NCI-H524 (cell line): Measurements from ENCODE around the gene RBM34.
"Not testable (repeated sequence)": the region's sequence is repeated elsewhere in the genome, so short reads cannot be mapped to it uniquely, and the experiment has no call there.

Experiments used
- DNase-seq, 2 experiments: peaks; one replicate each; lab custom pipeline; 2025; lab: John Stamatoyannopoulos, UW

The RBM34 gene

DNA sequence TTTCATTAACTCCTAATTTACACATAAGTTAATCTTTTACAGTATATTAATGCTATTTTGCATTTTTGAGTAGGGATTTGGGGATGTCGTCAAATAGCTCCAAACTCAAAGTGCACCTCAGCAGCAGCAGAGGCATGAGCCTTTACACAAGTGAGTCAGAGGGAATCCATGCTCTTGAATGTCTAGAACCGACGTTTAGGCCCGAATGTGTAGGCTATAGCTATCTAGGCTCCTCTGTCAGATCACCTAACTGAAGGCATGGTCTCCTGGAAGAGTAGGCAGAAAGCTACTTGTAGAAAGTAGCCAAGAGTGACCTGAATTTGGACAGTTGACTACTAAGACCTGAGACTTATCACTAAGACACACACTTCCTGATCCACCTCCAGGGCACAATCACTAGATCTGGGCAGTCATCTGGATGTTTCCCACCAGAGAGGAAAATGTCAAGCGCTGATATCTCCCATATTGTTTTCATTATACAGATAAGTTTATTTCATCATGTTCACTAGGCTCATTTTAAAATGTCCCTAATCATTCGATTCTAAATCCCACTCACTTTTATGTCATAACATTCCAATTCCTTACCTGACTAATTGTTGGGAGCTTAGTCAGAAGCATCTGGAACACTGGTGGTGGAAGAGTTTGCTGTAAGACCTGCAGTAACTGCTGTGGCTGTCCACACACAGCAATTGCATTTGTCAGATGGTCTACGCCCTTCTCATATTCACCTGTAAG lies 47.7 kb downstream of the RBM34 start:
- DNase-seq, result no peak

DNA sequence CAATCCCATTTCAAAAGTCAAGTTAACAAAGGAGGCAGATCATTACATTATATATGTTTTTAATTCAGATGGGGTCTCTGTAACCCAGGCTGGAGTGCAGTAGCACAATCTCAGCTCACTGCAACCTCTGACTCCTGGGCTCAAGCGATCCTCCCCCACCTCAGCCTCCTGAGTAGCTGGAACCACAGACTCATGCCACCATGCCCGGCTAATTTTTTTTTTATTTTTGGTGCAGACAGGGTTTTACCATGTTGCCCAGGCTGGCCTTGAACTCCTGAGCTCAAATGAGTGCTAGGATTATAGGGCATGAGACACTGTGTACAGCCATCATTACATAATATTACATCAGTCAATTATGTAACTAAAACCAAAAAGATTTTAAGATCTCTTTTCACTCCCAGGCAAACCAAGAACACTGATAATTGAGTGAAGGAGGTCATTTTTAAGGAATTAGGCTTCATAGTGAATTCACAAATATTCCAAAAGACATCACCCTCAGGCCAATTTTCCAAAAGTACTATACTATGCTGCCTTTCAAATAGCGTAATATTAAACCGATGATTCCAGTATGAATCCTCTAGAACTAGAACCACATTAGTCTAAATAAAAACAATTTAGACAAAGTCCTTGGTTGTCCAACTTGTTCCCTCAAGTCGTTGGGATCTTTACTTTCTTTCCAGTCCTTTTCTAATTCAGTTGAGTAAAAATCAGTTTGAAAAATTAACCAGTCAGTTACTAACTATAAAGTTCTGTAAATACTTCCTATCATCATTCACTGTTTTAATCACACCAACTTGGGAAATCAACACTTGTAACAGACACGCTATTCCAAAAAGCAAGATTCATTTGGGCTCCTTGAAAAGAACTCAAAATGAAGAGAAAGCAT lies 48.5 kb downstream of the RBM34 start:
- DNase-seq, result no peak

DNA sequence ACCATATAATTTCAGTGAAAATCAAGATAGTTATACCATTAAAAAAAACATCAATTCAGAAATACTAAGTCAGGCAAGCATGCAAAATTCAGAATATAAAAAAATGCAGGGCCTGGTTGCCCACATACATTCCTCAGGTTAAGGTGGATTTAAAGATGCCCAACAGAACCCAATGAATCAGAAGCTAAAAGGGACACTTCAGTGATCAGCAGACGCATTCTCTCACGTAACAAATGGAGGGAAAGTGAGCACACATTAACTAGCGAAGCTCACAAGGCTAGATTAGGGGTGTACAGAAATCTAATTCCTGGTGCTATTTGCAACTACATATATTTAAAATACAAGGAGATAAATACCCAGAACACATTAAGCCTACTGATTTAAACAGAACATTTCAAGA lies 49.9 kb downstream of the RBM34 start:
- DNase-seq, result no peak

DNA sequence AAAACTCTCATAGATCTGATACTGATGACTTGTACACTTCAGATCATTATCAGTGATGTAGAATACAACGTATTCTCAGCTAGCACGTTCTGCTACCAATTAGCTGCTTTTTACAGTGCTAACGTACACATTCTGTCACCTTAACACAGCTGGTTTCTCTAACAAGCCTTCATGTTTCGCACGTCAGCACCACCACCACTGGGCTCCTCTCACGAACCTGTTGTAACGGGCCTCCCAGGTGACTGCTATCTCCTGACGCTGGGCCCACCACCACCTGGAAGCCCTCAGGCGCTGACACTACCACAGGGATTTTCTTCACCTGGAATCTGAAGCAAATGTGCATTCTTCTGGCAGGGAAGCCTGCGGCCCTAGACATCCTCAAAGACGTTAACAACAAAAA lies 52.2 kb downstream of the RBM34 start:
- DNase-seq, result no peak

DNA sequence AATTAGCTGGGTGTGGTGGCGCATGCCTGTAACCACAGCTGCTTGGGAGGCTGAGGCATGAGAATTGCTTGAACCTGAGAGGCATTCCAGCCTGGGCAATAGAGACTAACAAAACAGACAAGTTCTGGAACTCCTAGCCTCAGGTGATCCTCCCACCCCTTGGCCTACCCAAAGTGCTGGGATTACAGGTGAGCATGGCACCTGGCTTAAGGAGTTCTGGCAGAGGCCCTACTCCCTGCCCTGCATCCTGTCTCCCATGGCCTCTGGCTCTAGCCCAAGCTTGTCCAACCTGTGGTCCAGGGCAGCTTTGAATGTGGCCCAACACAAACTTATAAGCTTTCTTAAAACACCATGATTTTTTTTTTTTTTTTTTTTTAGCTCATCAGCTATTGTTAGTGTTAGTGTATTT lies 52.9 kb downstream of the RBM34 start:
- no peak for DNase-seq

DNA sequence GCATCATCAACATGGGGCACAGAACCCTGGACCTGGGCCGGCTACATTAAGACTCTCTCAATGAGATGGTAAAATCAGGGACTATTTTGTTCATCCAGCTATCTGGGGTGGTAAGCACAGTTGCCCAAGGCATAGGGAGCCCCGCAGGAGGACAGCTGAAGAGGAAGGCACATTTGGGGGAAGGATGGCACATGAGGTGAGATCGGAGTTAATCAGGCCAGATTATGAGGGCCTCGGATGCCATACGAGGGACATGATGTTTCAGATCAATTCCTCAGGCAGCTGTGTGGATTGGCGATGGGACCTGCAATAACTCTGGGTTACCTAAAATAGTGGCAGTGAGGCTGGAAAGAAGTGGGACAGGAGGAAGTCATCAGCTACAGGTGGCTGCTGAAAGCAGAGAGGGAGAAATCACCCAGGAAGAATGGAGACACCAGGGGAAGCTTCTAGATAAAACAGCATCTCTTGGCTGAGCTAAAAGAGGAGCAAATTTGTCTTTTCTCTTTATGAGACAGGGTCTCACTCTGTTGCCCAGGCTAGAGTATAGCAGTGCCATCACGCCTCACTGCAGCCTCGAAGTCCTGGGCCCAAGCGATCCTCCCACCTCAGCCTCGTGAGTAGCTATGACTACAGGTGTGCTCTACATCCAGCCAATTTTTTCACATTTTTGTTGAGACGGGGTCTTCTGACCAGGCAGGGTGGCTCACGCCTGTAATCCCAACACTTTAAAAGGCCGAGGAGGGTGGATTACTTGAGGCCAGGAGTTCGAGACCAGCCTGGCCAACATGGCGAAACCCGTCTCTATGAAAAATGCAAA lies 53.5 kb downstream of the RBM34 start:
- no peak for DNase-seq

DNA sequence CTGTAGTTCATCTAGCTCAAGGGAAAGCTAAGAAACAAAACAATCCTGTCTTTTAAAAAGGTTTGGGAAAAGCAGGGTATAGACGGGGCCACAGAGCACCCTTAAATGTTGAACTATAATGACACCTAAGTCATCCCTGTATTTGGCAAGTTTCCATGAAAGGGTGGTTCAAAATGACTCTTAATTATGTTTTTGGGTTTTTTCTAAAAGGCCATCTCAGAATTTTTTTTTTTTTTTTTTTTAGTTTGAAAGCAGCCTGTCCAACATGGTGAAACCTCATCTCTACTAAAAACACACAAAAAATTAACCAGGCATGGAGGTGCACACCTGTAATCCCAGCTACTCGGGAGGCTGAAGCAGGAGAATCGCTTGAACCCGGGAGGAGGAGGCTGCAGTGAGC lies 54.6 kb downstream of the RBM34 start:
- no peak for DNase-seq

DNA sequence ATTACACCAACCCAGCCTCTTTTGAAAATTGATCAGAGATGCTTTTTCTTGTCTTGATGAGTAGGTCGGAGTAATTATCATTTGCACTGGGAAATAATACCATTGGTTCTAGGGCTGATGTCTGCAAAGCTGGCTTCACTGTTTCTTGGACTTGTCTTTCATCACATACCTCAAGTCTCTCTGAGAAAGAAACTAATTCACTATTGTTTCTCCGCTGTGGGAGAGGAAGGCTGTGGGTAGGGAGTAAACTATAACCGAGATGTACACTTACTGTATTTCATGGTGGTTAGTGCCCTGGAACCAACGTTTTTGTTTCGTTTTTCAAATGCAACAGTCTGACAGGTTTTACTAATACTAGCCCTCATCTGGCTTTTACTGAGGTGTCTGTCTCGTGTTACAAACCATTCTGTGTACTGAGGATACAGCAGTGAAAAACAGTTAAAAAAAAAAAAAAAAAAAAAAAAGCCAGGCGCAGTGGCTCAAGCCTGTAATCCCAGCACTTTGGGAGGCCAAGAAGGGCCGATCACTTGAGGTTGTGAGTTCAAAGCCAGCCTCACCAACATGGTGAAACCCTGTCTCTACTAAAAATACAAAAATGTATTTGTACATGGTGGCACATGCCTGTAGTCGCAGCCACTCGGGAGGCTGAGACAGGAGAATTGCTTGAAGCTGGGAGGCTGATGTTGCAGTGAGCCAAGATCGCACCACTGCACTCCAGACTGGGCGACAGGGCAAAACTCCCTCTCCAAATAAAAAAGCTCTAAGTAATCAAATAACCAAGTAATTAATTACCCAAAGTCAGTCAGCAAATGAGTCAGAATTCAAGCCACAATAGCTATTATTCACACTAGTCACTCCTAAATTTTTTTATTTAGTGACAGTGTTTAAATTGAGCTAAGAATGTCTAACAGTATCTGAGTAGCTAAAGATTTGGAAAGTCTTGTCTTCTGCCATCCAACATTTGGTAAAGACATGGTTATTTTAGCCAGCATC lies 55.7 kb downstream of the RBM34 start:
- DNase-seq, result peak in 1 of 2 experiments; percentile 7

DNA sequence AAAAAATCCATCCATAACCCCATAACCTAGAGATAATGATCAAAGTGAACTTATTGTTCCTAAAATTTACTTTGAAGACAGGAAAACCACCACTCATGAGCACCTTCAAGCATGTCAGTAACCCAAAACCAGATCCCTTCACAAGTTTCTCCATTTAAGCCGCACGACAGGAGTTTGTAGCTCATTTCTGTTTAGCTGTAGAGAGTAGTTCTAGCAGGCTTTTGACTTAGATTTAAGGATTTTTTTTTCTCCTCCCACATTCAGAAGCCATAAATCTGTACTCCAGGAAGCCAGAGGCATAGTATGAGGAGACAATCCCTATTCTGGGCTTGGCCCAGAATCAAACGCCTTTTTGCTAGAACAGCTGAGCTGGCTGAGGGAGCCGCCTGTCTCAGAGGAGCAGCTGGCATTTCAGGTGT lies 58.0 kb downstream of the RBM34 start:
- no peak for DNase-seq

DNA sequence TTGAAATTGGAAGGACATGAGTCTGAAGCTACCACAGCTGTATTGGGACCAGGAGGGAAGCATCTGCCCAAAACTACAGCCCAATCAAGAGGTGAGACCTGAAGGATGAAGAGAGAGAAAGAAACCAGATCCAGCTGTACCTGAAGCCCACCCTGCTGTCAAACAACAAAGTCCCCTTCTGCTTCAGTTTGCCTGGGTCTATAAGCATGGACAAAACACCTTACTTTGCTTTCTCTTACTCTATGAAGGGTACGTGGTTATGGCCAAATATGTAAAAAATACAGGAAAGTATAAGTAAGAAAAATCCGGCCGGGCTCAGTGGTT lies 58.8 kb downstream of the RBM34 start:
- no peak for DNase-seq

DNA sequence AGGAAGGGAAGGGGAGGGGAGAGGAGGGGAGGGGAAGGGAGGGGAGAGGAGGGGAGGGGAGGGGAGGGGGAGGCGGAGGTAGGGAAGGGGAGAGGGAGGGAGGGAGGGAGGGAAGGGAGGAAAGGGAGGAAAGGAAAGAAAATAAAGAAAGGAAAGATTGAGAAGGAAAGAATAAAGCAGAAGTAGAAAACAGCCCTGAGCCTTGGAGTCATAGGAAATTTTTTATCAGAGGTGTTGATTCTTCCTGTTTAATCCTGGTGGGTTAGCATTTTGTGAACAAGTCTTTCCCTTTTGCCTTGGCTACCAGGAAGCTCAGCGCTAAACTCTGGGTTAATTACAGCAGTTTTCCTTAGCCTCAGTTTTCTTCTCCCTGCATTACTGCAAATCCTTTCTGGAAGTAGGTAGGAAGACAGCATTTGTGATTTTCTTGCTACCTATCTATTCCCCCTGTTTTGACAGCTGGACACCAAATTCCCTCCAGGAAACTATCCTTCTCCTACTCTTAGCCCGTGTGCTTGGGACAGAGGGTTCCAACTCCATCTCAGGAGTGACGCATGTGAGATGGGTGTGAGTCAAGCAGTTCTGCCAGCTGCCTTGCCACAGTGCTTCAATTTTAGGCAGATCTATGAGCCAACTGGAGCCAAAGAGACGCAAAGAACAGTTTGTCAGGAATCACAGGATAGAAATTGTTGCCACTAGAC lies 59.3 kb downstream of the RBM34 start:
- no peak for DNase-seq

DNA sequence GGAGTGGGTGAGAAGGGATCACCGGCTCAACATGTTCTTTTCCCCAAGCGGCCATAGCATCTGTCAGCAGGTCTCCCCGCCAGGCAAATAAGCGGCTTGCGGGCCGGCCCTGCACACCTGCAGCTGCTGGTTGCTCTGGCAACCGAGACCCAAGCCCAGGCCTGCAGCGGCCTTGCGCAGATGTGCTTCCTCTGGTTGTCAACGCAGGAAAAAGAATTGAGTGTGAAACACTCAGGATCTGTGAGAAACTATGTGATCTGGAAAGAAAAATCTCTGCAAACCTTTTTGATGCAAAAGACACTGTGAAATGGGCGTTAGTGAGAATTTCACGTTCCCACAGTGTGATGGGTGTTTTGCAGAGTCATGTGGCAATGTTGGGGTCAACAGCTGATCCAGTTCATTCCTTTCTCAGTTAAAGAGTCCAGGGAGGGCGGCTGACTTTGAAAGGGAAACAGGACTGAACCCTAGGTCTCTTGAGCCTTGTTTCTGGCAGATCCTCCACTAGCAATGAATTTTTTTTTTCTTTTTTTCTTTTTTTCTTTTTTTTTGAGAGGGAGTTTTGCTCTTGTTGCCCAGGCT lies 60.8 kb downstream of the RBM34 start:
- peak in 1 of 2 experiments; percentile 39 for DNase-seq

DNA sequence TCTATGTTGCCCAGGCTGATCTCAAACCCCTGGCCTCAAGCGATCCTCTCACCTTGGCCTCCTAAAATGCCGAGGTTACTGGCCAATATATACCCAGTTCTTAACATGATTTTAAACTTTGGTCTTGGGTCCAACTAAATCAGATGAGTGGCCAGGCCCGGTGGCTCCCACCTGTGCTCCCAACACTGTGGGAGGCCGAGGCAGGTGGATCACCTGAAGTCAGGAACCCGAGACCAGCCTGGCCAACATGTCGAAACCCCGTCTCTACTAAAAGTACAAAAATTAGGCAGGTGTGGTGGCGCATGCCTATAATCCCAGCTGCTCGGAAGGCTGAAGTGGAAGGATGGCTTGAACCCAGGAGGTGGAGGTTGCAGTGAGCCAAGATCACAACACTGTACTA lies 62.1 kb downstream of the RBM34 start:
- no peak for DNase-seq

DNA sequence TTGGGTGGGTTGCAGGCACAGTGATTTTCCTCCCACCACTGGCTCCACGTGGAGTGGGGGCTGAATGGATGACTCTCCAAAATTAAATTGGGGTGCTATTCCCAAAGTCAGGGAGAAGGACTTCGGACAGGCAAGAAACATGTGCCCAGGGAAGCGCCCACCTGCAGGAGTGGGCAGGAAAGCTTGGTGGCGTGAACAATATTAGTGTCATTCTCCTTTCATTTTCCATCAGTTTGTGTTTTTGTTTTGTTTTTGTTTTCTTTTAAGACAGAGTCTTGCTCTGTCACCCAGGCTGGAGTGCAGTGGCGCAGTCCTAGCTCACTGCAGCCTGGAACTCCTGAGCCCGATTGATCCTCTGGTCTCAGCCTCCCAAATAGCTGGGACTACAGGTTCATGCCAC lies 62.5 kb downstream of the RBM34 start:
- no peak for DNase-seq

DNA sequence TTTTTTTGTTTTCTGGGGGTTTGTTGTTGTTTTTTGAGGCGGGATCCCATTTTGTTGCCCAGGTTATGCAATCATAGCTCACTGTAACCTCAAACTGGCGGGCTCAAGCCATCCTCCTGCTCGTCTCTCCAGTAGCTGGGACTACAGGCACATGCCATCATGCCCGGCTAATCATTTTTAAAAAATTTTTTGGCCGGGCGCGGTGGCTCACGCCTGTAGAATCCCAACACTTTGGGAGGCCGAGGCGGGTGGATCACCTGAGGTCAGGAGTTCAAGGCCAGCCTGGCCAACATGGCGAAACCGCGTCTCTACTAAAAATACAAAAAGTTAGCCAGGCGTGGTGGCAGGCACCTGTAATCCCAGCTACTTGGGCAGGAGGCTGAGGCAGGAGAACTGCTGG lies 63.5 kb downstream of the RBM34 start:
- DNase-seq, result not testable (repeated sequence)

DNA sequence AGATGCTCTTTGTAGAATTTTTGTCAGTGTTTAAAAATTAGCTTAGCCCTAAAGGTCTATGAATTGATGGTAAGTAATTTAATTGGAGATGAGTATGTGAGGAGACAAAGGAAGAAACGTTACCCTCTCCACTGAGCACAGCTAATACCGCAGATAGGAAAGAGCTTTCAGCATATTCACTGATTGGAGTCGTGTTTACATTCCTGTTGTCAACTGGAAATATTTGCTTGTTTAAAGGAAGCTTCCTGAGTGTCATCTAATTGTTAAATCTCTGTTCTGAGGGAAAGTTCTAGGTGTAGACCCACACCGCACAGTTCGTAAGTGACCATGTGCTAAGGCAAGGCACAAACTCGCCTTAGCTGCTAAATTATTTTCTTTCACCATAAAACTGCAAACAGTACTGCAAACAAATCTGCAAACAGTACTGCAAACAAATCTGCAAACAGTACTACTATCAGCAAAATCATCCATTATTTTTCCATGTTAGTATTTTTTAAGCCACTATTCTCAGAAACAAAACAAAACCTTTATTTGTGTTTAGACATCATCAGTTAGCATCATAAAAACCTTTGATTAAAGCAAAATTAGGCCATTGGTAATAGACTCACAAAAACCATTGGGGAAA lies 65.0 kb downstream of the RBM34 start:
- no peak for DNase-seq

DNA sequence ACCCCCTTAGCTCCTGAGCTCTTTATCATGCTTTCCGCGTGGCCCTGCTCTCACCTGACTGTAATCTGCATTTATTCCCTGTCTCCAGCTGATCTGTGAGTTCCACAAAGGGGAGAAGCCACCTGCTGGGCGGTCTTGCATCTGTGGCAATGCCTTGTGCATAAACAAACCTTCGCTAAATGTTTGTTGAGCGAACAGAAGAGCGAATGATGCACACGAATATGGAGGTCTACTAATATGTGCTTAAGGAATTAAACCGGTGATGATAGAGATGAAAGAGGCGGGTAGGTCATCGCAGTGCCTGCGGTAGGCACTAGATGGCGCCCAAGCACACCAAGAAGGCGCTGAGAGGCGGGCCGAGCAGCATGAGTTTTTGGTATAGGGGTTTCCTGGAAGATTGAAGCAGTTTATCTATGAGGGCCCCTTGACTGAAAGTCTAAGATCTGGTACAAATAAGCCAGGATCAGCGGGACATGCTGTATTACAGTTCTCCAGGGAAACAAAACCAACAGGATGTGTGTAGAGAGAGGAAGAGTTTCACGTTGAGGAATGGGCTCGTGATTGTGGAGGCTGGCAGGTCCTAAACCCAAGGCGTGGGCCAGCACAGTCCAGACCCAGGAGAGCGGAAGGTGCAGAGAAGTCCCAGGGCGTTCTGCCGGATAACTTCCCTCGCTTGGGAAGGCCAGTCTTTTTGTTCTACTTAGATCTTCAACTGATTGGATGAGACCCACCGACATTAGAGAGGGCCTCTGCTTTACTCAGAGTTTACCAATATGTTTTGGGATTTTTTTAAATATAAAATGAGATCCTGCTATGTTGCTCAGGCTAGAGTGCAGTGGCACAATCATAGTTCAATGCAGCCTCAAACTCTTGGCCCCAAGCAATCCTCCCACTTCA lies 67.1 kb downstream of the RBM34 start:
- peak; percentile 55 to 78 for DNase-seq

DNA sequence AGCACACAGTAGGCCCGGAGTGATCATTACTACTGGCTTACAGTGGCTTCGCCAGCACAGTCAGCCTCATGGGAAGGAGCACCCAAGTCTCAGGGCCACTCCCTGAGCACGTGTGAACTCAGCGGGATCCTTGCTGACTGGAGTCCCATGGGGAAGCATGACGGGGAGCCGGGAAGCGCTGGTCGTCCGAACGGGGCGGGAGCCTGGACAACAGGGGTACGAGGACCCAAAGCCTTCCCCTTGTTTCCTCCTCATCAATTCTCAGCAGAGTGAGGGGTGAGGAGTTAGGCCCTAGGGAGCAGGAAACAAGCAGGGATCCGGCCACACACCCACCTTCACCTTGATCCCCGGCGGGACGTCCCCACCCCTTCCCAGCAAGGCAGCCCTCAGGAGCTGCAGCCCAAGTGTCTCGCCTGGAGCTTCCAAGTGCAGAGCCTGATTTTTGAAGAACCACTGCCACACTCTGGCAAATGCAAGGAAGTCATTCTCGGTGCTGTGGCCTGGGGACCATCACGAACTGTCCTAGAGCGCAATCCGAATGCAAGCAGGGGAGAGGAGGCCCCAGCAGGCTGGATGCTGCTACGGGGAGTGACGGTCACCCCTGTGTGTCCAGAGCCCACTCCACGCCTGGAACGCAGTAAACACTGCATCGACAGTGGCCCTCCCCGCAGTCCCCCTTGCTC lies 67.9 kb downstream of the RBM34 start:
- DNase-seq, result peak; percentile 74 to 85
